ENCODE measurements around the gene RAB28.

The RAB28 gene

GRCh38 chr4:13347517-13348125, 136.5 kb downstream of the RAB28 start:
- no peak overlapping the region for H3K4me2 ChIP-seq (ENCODE audit: insufficient read depth, low read length, poor library complexity, severe bottlenecking)
- H3K14ac ChIP-seq (ENCODE audit: low read length) = no peak overlapping the region
- no peak overlapping the region for H2BK12ac ChIP-seq (ENCODE audit: low read length)
- WGBS, 2 donors (ENCODE audit: extremely low coverage in 2 of 2, insufficient read length in 2 of 2, insufficient replicate concordance in 1 of 2) = no CpG with 5 or more reads among the region's 4 CpGs
- H4K8ac ChIP-seq (ENCODE audit: low read depth, low read length) = no peak overlapping the region
- DNase-seq (ENCODE audit: low spot score) = no peak
- H3K9me3 ChIP-seq (replicated peaks in 1 of 2; ENCODE audit: control insufficient read depth in 2 of 2, insufficient read depth in 1 of 2, low read depth in 1 of 2, low read length in 2 of 2) = peaks cover 0 to 17% of the 10 kb centered on the region in 2 donors
- no peak overlapping the region for H3K9ac ChIP-seq (ENCODE audit: low read depth, low read length, poor library complexity)
- H2BK120ac ChIP-seq (ENCODE audit: low read depth, low read length) = no peak overlapping the region
- no peaks in the 10 kb centered on the region for H3K36me3 ChIP-seq (replicated peaks in 1 of 2; ENCODE audit: control insufficient read depth in 2 of 2, insufficient read depth in 2 of 2, low read length in 2 of 2)
- H3K4me1 ChIP-seq (ENCODE audit: control insufficient read depth in 2 of 2, insufficient read depth in 1 of 2, low read depth in 1 of 2, low read length in 2 of 2) = no peaks in the 10 kb centered on the region
- H2AK5ac ChIP-seq (ENCODE audit: low read depth, low read length) = no peak overlapping the region
- no peak overlapping the region for H4K91ac ChIP-seq (ENCODE audit: low read depth, low read length, poor library complexity)
- H2BK5ac ChIP-seq (ENCODE audit: low read length) = no peak overlapping the region
- H3K23ac ChIP-seq (ENCODE audit: low read depth, low read length, poor library complexity) = no peak overlapping the region
- H2BK15ac ChIP-seq (ENCODE audit: low read length) = no peak overlapping the region
- no peak overlapping the region for H2AFZ ChIP-seq (ENCODE audit: low read length)
- H3K79me1 ChIP-seq (ENCODE audit: low read depth, low read length) = no peaks in the 10 kb centered on the region
- H3K27me3 ChIP-seq (ENCODE audit: control insufficient read depth in 3 of 3, insufficient read depth in 3 of 3, low read depth in 1 of 3, low read length in 3 of 3) = no peaks in the 10 kb centered on the region
- no peak overlapping the region for H3K4ac ChIP-seq (ENCODE audit: low read length)
- H3K4me3 ChIP-seq (ENCODE audit: low read length in 2 of 2) = no peak overlapping the region
- no peak overlapping the region for H3K18ac ChIP-seq (ENCODE audit: low read length)
- no peak overlapping the region for H3K27ac ChIP-seq (replicated peaks; ENCODE audit: low read length)

GRCh38 chr4:13344216-13344615, 139.9 kb downstream of the RAB28 start:
- H3K18ac ChIP-seq (ENCODE audit: low read length) = no peak overlapping the region
- WGBS, 2 donors (ENCODE audit: extremely low coverage in 2 of 2, insufficient read length in 2 of 2, insufficient replicate concordance in 1 of 2) = no CpG with 5 or more reads among the region's 2 CpGs

GRCh38 chr4:13340672-13341071, 143.5 kb downstream of the RAB28 start:
- Histone ChIP-seq H3K36me3 (replicated peaks in 1 of 2; ENCODE audit: control insufficient read depth in 2 of 2, insufficient read depth in 2 of 2, low read length in 2 of 2) (peaks cover 0 to 14% of the 10 kb centered on the region in 2 donors), H3K4ac (ENCODE audit: low read length) (no peak overlapping the region), H2AFZ (ENCODE audit: low read length) (no peak overlapping the region), H3K18ac (ENCODE audit: low read length) (no peak overlapping the region), H3K4me1 (ENCODE audit: control insufficient read depth in 2 of 2, insufficient read depth in 1 of 2, low read depth in 1 of 2, low read length in 2 of 2) (no peaks in the 10 kb centered on the region), H2AK5ac (ENCODE audit: low read depth, low read length) (no peak overlapping the region), H4K8ac (ENCODE audit: low read depth, low read length) (no peak overlapping the region), H3K23ac (ENCODE audit: low read depth, low read length, poor library complexity) (no peak overlapping the region), H3K9me3 (replicated peaks in 1 of 2; ENCODE audit: control insufficient read depth in 2 of 2, insufficient read depth in 1 of 2, low read depth in 1 of 2, low read length in 2 of 2) (peaks cover 0 to 6% of the 10 kb centered on the region in 2 donors), H3K79me1 (ENCODE audit: low read depth, low read length) (no peaks in the 10 kb centered on the region), H2BK5ac (ENCODE audit: low read length) (no peak overlapping the region), H2BK15ac (ENCODE audit: low read length) (no peak overlapping the region), H2BK12ac (ENCODE audit: low read length) (no peak overlapping the region), H2BK120ac (ENCODE audit: low read depth, low read length) (no peak overlapping the region), H3K4me3 (ENCODE audit: low read length in 2 of 2) (no peak overlapping the region), H3K27ac (replicated peaks; ENCODE audit: low read length) (no peak overlapping the region), H4K91ac (ENCODE audit: low read depth, low read length, poor library complexity) (no peak overlapping the region), H3K4me2 (ENCODE audit: insufficient read depth, low read length, poor library complexity, severe bottlenecking) (no peak overlapping the region), H3K27me3 (ENCODE audit: control insufficient read depth in 3 of 3, insufficient read depth in 3 of 3, low read depth in 1 of 3, low read length in 3 of 3) (no peaks in the 10 kb centered on the region), H3K14ac (ENCODE audit: low read length) (no peak overlapping the region), H3K9ac (ENCODE audit: low read depth, low read length, poor library complexity) (no peak overlapping the region)
- DNase-seq (ENCODE audit: low spot score) = no peak

More at GRCh38 chr4:13344216-13344615, 139.9 kb downstream of the RAB28 start:
- Histone ChIP-seq H3K27me3 (ENCODE audit: control insufficient read depth in 3 of 3, insufficient read depth in 3 of 3, low read depth in 1 of 3, low read length in 3 of 3) (no peaks in the 10 kb centered on the region), H2BK12ac (ENCODE audit: low read length) (no peak overlapping the region), H3K4me2 (ENCODE audit: insufficient read depth, low read length, poor library complexity, severe bottlenecking) (no peak overlapping the region), H2AK5ac (ENCODE audit: low read depth, low read length) (no peak overlapping the region), H3K14ac (ENCODE audit: low read length) (no peak overlapping the region), H2BK120ac (ENCODE audit: low read depth, low read length) (no peak overlapping the region), H3K4me1 (ENCODE audit: control insufficient read depth in 2 of 2, insufficient read depth in 1 of 2, low read depth in 1 of 2, low read length in 2 of 2) (no peaks in the 10 kb centered on the region), H3K9me3 (replicated peaks in 1 of 2; ENCODE audit: control insufficient read depth in 2 of 2, insufficient read depth in 1 of 2, low read depth in 1 of 2, low read length in 2 of 2) (peaks cover 0 to 4% of the 10 kb centered on the region in 2 donors), H3K4me3 (ENCODE audit: low read length in 2 of 2) (no peak overlapping the region), H2AFZ (ENCODE audit: low read length) (no peak overlapping the region), H3K9ac (ENCODE audit: low read depth, low read length, poor library complexity) (no peak overlapping the region), H3K36me3 (replicated peaks in 1 of 2; ENCODE audit: control insufficient read depth in 2 of 2, insufficient read depth in 2 of 2, low read length in 2 of 2) (no peaks in the 10 kb centered on the region), H3K23ac (ENCODE audit: low read depth, low read length, poor library complexity) (no peak overlapping the region), H4K8ac (ENCODE audit: low read depth, low read length) (no peak overlapping the region), H4K91ac (ENCODE audit: low read depth, low read length, poor library complexity) (no peak overlapping the region), H2BK5ac (ENCODE audit: low read length) (no peak overlapping the region), H2BK15ac (ENCODE audit: low read length) (no peak overlapping the region), H3K4ac (ENCODE audit: low read length) (no peak overlapping the region), H3K27ac (replicated peaks; ENCODE audit: low read length) (no peak overlapping the region), H3K79me1 (ENCODE audit: low read depth, low read length) (no peaks in the 10 kb centered on the region)
- no peak for DNase-seq (ENCODE audit: low spot score)

GRCh38 chr4:13331827-13332226, 152.3 kb downstream of the RAB28 start:
- no peak for DNase-seq (ENCODE audit: low spot score)
- no peak overlapping the region for H4K8ac ChIP-seq (ENCODE audit: low read depth, low read length)
- no peaks in the 10 kb centered on the region for H3K79me1 ChIP-seq (ENCODE audit: low read depth, low read length)
- H2AFZ ChIP-seq (ENCODE audit: low read length) = no peak overlapping the region
- no peak overlapping the region for H2BK12ac ChIP-seq (ENCODE audit: low read length)
- H3K4me3 ChIP-seq (ENCODE audit: low read length in 2 of 2) = no peak overlapping the region
- H3K23ac ChIP-seq (ENCODE audit: low read depth, low read length, poor library complexity) = no peak overlapping the region
- H3K14ac ChIP-seq (ENCODE audit: low read length) = no peak overlapping the region
- H3K27ac ChIP-seq (replicated peaks; ENCODE audit: low read length) = no peak overlapping the region
- no peak overlapping the region for H3K9ac ChIP-seq (ENCODE audit: low read depth, low read length, poor library complexity)
- H3K27me3 ChIP-seq (ENCODE audit: control insufficient read depth in 3 of 3, insufficient read depth in 3 of 3, low read depth in 1 of 3, low read length in 3 of 3) = no peaks in the 10 kb centered on the region
- no peak overlapping the region for H3K18ac ChIP-seq (ENCODE audit: low read length)
- WGBS, 2 donors (ENCODE audit: extremely low coverage in 2 of 2, insufficient read length in 2 of 2, insufficient replicate concordance in 1 of 2) = no CpG with 5 or more reads among the region's 4 CpGs
- no peak overlapping the region for H2BK15ac ChIP-seq (ENCODE audit: low read length)
- no peak overlapping the region for H2BK5ac ChIP-seq (ENCODE audit: low read length)
- H3K4me1 ChIP-seq (ENCODE audit: control insufficient read depth in 2 of 2, insufficient read depth in 1 of 2, low read depth in 1 of 2, low read length in 2 of 2) = no peaks in the 10 kb centered on the region
- H2BK120ac ChIP-seq (ENCODE audit: low read depth, low read length) = no peak overlapping the region
- no peak overlapping the region for H2AK5ac ChIP-seq (ENCODE audit: low read depth, low read length)
- no peak overlapping the region for H3K4me2 ChIP-seq (ENCODE audit: insufficient read depth, low read length, poor library complexity, severe bottlenecking)
- no peak overlapping the region for H3K4ac ChIP-seq (ENCODE audit: low read length)
- H3K36me3 ChIP-seq (replicated peaks in 1 of 2; ENCODE audit: control insufficient read depth in 2 of 2, insufficient read depth in 2 of 2, low read length in 2 of 2) = peaks cover 0 to 7% of the 10 kb centered on the region in 2 donors
- H4K91ac ChIP-seq (ENCODE audit: low read depth, low read length, poor library complexity) = no peak overlapping the region
- peaks cover 0 to 5% of the 10 kb centered on the region in 2 donors for H3K9me3 ChIP-seq (replicated peaks in 1 of 2; ENCODE audit: control insufficient read depth in 2 of 2, insufficient read depth in 1 of 2, low read depth in 1 of 2, low read length in 2 of 2)

Data from neuronal stem cell (in vitro differentiated cells).